Muscle layer of colon (tissue), 2 donors: Measurements from ENCODE around the gene KCNMB2.
A peak's percentile ranks its signal among the peaks of the same experiment; 100 is the strongest.

ENCODE experiments used
- H3K27ac ChIP-seq: one replicate; pipeline ENCODE4 v1.7.0; 2013; ENCODE audit warnings: low read depth, mild to moderate bottlenecking, low read length, moderate library complexity
- H3K27me3 ChIP-seq, 2 donors: one replicate each; pipeline ENCODE4 v1.7.0; 2013; ENCODE audit warnings: low read length in 2 of 2, mild to moderate bottlenecking in 2 of 2; ENCODE audit not compliant: insufficient read depth in 2 of 2, control insufficient read depth in 1 of 2
- H3K36me3 ChIP-seq: one replicate; pipeline ENCODE4 v1.7.0; 2013; ENCODE audit warnings: mild to moderate bottlenecking, low read length; ENCODE audit not compliant: insufficient read depth
- H3K4me1 ChIP-seq: one replicate; pipeline ENCODE4 v1.7.0; 2013; ENCODE audit warnings: mild to moderate bottlenecking, low read length; ENCODE audit not compliant: insufficient read depth
- H3K4me3 ChIP-seq, 2 donors: one replicate each; pipeline ENCODE4 v1.7.0; 2013; ENCODE audit warnings: low read length in 2 of 2, low read depth in 1 of 2, mild to moderate bottlenecking in 1 of 2, moderate library complexity in 1 of 2
- H3K9ac ChIP-seq: one replicate; pipeline ENCODE4 v1.7.0; 2013; ENCODE audit warnings: low read length
- H3K9me3 ChIP-seq: one replicate; pipeline ENCODE4 v1.7.0; 2013; ENCODE audit warnings: mild to moderate bottlenecking, low read length
- donor health status: abdominal sarcoma.
- donor health status: Adenocarcinoma of cecum.

Gene KCNMB2

DNA sequence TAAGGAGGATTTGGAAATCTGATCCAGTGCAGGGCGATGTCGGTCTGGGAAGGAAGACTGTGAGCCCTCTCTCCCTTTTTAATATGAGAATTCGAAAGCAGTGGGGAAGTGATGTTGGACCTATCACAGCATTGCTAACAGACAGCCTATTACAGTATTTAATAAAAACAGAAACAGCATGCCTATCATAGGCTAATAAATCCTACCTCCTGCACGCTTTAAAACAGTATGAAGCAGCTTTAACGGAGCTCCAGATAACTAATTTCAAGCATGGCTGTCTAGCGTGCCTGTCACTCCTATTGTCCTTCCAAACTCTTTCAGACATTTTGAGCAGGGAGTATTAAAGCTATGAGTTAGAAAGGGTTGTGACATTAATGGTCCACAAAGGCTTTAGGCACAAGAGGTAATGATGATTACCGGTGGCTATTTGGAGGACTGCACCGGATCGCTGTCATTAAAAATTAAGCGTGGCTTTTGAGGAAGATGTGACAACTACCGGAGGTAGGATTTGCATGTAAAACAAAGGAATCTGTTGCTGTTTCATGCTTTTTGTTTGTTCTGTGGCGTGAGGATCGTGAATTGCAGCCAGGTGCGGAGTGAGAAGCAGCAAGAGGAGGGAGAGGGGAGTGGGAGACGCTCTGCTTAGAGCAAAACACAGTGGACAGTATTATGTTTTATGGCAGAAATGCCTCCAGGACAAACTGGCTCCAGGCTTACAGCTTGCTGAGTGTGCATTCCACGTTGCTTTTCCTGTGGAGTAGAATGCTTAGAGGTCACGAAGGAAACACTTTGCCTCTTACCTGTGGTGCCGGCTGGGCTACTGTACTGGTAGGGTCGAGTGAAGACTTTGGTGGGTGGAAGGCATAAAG, at the start of gene KCNMB2:
Gene KCNMB2, plus strand, starts transcription at position 226 of the 869 bp plus-strand sequence.
- Histone ChIP-seq H3K4me1 (peaks cover 7% of the 10 kb centered on the region), H3K9me3 (no peaks in the 10 kb centered on the region), H3K9ac (no peak within 1 kb of the TSS), H3K36me3 (no peaks in the 10 kb centered on the region), H3K27ac (peak within 1 kb of the TSS; percentile 17), H3K4me3 (peak within 1 kb of the TSS; percentile 45 to 76), H3K27me3 (no peaks in the 10 kb centered on the region)

DNA sequence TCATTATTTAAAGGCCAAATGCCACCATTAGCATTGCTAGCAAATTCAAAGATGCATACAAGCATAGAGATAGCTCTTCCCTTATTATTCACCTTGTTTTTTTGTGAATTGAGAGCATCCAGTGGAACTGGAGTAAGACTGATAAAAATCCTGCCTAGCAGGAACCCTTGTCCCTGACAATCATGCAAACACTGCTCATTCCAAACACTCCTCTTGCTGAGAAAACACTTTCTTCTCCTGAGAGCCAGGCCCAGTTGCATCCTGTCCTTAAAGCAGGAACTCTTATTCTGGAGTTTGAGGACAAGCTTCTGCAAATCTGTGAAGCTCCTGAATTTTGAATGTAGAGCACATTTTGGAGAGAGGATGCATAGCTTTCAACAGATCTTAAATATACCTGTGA, 49.3 kb upstream of the KCNMB2 start:
- Histone ChIP-seq H3K4me3 (no peak overlapping the region), H3K9me3 (no peaks in the 10 kb centered on the region)

DNA sequence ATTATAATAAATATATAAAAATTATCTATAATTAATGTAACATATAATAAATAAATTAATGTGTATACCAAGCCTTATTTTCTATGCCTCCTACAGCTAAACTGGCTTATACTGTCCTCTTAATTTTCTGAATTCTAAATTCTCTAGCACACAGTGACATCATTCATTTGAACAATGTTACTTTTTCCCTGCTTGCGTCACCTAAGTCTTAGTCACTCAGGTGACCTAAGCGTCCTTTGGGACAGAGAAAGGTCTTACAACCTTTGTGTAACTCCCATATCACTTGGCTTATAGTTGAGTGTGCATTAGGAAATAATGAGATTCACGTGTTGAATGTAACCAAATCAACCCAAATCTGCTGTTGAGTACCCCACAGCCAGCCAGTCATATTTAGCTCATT, 48.5 kb upstream of the KCNMB2 start:
- H3K9me3 ChIP-seq = no peaks in the 10 kb centered on the region
- H3K4me3 ChIP-seq = no peak overlapping the region
- no peaks in the 10 kb centered on the region for H3K27me3 ChIP-seq
- no peak overlapping the region for H3K9ac ChIP-seq
- no peaks in the 10 kb centered on the region for H3K4me1 ChIP-seq
- no peak overlapping the region for H3K27ac ChIP-seq
- H3K36me3 ChIP-seq = no peaks in the 10 kb centered on the region

More for the DNA sequence above, 49.3 kb upstream of the KCNMB2 start:
- Histone ChIP-seq H3K4me1 (no peaks in the 10 kb centered on the region), H3K9ac (no peak overlapping the region), H3K36me3 (no peaks in the 10 kb centered on the region), H3K27me3 (no peaks in the 10 kb centered on the region), H3K27ac (no peak overlapping the region)

DNA sequence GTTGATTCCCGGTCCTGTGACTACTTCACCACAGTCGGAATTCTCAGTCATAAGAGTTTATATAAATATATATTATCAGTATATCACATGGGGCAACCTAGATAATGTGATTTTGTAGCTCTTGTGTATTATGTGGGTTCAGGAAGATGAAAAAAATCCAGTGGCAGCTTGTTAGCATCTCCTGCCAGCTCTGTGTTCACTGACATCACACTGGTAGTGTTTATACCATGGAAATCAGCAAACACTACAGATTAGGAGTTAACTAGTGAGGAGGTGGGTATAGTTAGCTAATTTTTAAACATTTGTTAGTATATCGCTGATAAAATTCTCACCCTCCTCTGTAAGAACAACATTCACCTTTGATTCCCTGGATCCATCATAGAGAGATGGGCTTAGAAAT, 44.5 kb upstream of the KCNMB2 start:
- no peaks in the 10 kb centered on the region for H3K27me3 ChIP-seq
- no peaks in the 10 kb centered on the region for H3K4me1 ChIP-seq
- no peaks in the 10 kb centered on the region for H3K9me3 ChIP-seq
- H3K27ac ChIP-seq = no peak overlapping the region
- no peak overlapping the region for H3K4me3 ChIP-seq
- no peak overlapping the region for H3K9ac ChIP-seq
- H3K36me3 ChIP-seq = no peaks in the 10 kb centered on the region

DNA sequence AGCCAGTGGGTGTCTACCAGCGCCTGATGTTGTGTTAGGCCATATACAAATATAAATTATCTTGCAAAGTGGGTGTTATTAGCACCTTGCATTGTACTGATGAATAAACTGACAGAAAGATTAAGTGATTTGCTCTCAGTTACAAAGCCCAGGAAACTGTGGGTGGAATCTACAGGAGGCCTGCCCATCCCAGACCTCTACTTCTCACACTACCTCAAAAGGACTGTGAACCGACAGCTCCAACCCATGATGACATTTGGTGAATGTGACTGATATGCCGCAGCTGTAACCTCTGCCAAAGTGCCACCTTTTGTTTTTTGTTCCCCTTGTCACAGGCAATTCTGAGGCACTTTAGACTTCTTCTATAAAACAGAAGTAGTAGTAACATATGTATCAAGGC, 43.7 kb upstream of the KCNMB2 start:
- H3K27me3 ChIP-seq = no peaks in the 10 kb centered on the region
- no peaks in the 10 kb centered on the region for H3K36me3 ChIP-seq
- no peak overlapping the region for H3K4me3 ChIP-seq
- H3K9me3 ChIP-seq = no peaks in the 10 kb centered on the region
- no peaks in the 10 kb centered on the region for H3K4me1 ChIP-seq
- no peak overlapping the region for H3K27ac ChIP-seq
- H3K9ac ChIP-seq = no peak overlapping the region

DNA sequence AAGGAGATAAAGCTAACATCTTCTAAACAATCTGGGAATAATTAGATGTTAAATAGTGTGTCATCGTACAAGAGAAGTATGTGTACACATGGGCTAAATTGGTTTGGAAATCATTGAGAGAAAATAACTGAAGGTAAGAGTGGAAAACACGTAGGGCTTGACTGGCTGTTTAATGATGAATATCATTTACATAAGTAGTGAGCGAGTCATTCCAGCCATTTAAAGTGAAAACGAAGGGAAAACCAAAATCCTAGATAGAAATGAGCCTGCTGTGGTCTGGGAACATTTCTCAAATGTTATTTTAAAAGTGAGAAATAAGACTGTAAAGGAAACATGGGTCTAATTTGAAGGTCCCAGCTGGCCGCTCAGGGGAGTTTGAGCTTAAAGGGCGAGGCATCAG, 41.9 kb upstream of the KCNMB2 start:
- Histone ChIP-seq H3K4me3 (no peak overlapping the region), H3K9me3 (no peaks in the 10 kb centered on the region), H3K36me3 (no peaks in the 10 kb centered on the region), H3K4me1 (no peaks in the 10 kb centered on the region), H3K27me3 (no peaks in the 10 kb centered on the region), H3K9ac (no peak overlapping the region), H3K27ac (no peak overlapping the region)

- H3K4me1 ChIP-seq = no peaks in the 10 kb centered on the region
- H3K9me3 ChIP-seq = no peaks in the 10 kb centered on the region
- H3K4me3 ChIP-seq = no peak overlapping the region
- H3K9ac ChIP-seq = no peak overlapping the region
- no peaks in the 10 kb centered on the region for H3K36me3 ChIP-seq
- H3K27me3 ChIP-seq = no peaks in the 10 kb centered on the region
- no peak overlapping the region for H3K27ac ChIP-seq
Measured at GRCh38 chr3:178496911-178497310, 39.3 kb upstream of the KCNMB2 start.

- H3K27ac ChIP-seq = no peak overlapping the region
- H3K27me3 ChIP-seq = no peaks in the 10 kb centered on the region
- no peaks in the 10 kb centered on the region for H3K36me3 ChIP-seq
- H3K9ac ChIP-seq = no peak overlapping the region
- H3K4me3 ChIP-seq = no peak overlapping the region
- no peaks in the 10 kb centered on the region for H3K9me3 ChIP-seq
- H3K4me1 ChIP-seq = no peaks in the 10 kb centered on the region
Measured at GRCh38 chr3:178498871-178499270, 37.4 kb upstream of the KCNMB2 start.

DNA sequence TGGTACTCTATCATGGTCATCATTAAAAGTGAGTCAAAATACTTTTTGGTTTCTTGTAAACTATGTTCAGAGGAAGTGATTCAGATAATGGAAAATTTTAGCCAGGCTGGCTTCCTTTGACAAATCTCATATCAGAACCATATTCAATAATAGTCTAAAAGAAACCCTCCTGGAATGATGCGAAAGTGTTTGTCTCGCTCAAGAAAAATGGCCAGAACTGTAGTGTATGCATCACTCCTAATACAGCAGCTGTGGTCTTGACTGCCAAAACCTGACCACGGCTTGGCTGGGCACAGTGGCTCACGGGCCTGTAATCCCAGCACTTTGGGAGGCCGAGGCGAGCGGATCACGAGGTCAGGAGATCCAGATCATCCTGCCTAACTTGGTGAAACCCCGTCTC, 35.6 kb upstream of the KCNMB2 start:
- Histone ChIP-seq H3K27ac (no peak overlapping the region), H3K9me3 (no peaks in the 10 kb centered on the region), H3K36me3 (no peaks in the 10 kb centered on the region), H3K4me3 (no peak overlapping the region), H3K27me3 (no peaks in the 10 kb centered on the region), H3K4me1 (no peaks in the 10 kb centered on the region), H3K9ac (no peak overlapping the region)

DNA sequence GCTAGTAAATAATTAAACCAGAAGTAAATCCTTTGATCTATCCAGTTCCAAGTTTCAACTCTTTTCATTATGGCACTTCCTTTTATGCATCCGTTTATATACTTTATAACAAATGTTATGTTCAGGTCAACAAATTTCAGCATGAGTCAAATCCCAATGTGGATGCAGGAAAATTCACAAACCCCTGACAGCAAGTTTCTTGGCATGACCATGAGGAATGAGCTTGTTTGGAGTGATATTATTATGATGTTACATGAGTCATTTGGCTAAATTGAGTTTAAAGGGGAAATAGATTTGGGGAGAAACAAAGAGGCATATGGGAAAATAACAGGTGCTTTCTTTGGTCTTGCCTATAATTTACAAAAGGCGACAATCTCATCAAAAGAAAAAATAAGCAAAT, 32.1 kb upstream of the KCNMB2 start:
- H3K27ac ChIP-seq = no peak overlapping the region
- H3K9me3 ChIP-seq = no peaks in the 10 kb centered on the region
- no peaks in the 10 kb centered on the region for H3K36me3 ChIP-seq
- no peaks in the 10 kb centered on the region for H3K27me3 ChIP-seq
- H3K9ac ChIP-seq = no peak overlapping the region
- H3K4me1 ChIP-seq = no peaks in the 10 kb centered on the region
- no peak overlapping the region for H3K4me3 ChIP-seq

DNA sequence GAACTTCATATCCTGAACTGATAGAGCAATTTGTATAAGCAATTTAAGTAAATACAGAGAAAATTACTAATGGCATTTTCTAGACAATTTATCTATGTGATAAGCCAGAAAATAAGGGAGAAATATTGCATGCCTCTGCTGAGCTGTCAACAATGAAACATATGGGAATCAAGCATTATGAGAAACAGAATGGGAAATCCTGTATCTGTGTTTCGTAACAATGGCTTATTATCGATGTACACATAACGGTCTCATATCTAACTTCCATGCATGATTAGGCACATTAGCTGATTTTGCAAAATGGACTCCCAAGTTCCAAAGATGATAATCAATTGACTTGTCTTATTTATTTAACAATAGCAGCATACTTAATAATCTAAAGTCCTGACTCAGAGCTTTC, 30.4 kb upstream of the KCNMB2 start:
- Histone ChIP-seq H3K9ac (no peak overlapping the region), H3K4me3 (no peak overlapping the region)

More for the DNA sequence above, 30.4 kb upstream of the KCNMB2 start:
- Histone ChIP-seq H3K27me3 (no peaks in the 10 kb centered on the region), H3K27ac (no peak overlapping the region), H3K4me1 (no peaks in the 10 kb centered on the region), H3K9me3 (no peaks in the 10 kb centered on the region), H3K36me3 (no peaks in the 10 kb centered on the region)
